Stimulated activated CD8-positive, alpha-beta memory T cell treated with anti-CD3 and anti-CD28 coated beads, Interleukin-2, amount 100 ng/mL, for 48 hours (primary cell): Measurements from ENCODE around the gene ARL13B.
"Not testable (repeated sequence)": the region's sequence is repeated elsewhere in the genome, so short reads cannot be mapped to it uniquely, and the experiment has no call there.

Experiments
- DNase-seq, 2 donors: peaks; one replicate each; pipeline ENCODE4 v3.0.0-alpha.2; 2020; ENCODE audit warnings: low read depth in 2 of 2

ARL13B gene

DNA sequence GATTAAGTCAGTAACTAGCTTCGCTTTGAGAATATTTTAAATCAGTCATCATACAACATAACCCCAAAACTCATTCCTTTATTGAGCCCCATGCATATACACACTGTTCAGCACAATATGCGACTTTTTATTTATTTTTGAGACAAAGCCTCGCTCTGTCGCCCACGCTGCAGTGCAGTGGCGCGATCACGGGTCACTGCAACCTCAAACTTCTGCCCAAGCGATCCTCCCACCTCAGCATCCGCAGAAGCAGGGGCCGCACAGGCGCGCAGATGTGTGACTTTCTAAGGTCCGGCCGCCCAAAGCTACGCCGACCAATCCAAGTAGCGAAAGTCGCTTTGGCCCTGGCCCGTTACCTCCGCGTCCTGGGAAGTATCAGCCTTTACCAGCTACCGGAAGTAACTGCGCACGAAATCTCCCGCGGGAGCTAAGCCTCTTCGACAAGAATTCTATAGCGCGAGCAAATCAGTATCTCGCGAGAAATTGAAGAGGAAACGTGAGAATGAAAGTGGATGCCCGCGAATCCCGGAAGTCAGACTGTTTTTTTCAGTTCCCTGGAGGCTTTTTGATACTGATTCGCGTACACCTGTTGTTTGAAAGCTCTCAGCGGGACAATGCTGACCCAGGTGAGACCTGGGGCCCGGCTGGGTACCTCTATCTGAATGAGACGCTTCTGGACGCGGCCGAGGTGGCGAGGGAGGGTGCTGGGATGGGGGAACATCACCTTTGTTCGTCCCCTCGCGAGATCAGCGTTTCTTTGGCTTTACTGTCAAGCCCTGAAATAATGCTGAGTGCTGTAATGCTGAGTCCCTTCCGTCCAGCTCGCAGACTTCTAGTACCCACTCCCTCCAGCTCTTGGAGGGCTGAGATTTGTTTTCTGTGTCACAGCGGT is 82.8 kb downstream of the ARL13B start, which contains the start of the genes DHFR2 and NSUN3:
DHFR2 (minus strand) TSS at position 404 of the 892 bp plus-strand sequence. CDS start 1,405 bp downstream, outside the sequence.
NSUN3 (plus strand) TSS at position 549 of the 892 bp plus-strand sequence; CDS start at position 615, 66 bp downstream.
- DNase-seq, result peak; percentile 65 to 68

DNA sequence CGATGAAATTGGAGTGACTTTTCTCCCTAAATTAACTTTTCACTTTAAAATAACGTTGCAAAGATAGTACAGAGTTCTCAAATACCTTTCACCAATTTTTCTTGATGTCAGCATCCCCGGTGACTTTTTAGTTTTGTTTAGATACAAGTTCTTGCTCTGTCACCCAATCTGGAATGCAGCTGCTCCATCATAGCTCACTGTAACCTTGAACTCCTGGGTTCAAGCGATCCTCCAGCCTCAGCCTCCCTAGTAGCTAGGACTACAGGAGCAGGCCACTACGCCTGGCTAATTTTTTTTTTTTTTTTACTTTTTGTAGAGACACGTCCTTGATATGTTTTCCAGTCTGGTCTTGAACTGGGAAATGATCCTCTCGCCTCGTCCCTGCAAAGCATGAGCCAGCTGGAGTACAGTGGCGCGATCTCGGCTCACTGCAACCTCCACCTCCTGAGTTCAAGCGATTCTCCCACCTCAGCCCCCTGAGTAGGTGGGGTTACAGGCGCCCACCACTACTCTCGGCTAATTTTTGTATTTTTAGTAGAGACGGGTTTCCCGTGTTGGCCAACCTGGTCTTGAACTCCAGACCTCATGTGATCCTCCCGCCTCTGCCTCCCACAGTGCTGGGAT is 83.7 kb downstream of the ARL13B start:
- no peak for DNase-seq

DNA sequence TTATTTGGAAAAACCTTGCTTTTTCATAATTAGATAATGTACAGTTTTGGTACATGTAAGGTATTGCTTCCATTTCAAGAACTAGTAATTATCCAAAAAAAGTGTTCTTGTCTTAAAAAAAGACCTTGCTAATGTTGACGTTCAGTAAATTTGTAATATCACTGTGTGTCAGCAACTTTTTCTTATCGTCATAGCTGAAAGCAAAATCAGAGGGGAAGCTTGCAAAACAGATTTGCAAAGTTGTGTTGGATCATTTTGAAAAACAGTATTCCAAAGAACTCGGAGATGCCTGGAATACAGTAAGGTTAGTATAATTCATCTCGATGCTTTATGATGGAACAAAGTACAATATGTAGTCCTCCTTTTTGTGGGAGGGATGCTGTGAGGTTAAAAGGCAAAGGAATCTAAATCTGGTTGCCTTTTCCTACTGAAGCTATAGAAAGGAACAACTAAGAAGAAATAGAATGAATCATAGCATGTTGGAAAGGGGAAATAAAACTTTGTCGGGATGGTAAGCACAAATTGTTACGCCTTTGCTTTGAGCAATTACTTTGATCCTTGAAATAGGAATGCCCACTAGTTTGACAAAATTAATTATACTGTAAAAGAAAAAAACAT is 84.4 kb downstream of the ARL13B start:
- DNase-seq, result no peak

DNA sequence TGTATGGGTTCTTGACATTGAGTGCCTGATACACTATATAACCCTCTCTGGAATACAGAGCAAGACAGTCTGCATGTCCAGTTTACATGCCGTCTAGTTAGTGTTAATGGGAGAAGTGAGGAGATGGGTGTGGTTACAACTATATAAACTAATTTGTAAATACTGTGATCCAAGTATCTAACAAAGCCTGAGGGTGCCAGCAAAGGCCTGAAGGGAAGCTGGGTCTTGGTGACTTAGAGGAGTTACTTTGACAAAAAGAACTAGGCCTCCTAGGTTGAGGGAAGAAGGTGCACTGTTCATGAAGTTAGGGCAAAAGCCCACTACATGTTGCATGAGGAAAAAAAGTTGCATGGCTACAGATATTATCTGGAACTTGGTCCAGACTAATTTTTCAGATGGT is 85.2 kb downstream of the ARL13B start:
- no peak for DNase-seq

DNA sequence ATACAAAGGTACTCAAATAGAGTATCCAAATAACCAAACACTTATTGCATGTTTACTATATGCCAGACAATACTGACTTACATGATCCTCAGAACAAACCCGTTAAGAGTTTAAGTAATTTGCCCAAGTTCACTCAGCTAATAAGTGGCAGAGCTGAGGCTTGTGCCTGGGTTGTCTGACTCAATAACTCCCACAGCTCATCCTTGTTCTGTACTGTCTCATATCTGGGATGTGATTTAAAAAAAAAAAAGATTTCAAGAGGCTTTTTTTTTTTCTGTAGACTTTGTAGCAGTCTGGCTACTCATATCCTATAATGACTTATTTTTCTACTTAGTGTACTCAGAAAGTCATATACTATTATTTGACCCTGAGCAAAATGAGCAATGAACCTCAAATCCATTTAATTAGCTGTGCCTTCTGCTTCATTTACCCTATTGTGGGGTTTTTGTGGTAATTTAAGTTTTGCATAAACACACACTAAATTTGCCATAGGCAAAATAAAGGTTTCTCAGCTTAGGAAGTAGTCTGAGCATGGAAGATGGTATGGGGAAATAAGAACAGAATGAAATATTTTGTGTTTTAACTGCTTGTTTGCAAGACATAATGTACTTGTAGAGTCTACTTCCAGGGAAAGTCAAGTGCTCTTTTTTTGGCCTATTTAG is 86.0 kb downstream of the ARL13B start:
- DNase-seq, result no peak

DNA sequence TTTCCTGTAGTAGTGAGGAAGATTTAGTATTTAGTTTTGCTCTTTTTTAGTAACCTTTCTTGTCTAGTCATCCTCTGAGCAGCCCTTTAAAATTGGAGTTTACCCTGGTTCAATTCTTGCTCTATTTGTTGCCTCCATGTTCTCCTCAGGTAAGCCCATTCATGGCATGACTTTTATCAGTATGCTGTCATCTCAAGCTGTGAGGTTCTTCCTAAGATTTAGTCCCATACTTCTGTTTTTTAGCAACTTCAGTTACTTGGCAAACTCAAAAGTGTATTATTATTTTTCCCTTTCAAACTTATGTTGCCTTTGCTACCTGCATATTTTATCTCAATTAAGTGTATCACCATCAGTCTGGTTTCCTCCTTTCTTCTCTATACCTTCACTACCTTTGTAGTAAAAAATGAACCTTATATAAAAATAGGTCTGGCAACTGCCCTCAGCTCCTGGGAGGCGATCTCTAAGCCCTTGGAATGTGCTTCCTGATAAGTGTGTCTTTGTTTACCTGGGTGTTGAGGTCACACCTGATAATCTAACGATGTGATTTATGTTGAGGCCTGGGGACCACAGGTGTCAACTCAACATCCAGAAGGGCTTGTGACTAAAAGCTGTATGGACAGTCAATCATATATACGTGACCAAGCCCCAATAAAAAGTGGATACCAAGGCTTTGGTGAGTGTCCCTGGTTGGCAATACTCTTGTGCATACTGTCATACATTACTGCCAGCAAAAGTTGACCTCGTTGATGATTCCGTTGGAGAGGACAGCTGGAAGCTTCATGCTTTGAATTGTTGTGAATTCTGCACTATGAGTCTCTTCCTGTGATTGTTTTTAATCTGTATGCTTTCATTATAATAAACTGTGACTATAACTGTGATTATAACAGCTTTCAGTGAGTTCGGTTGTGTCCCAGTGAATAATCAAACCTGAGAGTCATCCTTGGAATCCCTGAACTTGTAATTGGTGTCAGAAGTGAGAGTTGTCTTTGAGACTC is 86.8 kb downstream of the ARL13B start:
- DNase-seq, result no peak

DNA sequence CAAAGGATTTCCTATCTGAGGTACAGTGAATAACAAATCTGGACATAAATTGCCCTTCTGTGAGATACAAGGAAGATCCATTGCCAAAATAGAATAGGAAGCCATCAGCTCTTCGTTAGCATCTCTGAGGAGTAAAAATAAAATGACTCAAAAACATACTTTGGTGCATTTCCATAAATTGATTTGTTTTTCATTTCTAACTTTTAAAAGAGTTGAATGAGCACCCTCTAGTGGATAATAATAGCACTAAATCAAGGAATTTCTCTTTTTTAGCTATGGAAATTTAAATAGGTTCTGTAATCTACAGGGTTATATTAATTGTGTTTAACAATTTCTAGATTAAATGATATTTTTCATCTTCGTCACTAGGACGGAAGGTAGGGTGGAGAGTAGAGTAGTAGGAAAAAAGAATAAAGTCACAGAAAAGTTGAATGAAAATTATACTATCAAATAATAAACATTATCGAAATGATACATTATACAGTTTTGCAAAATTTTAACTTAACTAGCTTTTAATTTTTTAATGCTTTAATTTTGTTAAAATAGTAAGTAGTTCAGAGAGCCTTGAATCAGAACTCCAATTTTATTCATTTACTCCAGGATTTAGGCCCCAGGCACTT is 89.3 kb downstream of the ARL13B start:
- DNase-seq, result no peak

DNA sequence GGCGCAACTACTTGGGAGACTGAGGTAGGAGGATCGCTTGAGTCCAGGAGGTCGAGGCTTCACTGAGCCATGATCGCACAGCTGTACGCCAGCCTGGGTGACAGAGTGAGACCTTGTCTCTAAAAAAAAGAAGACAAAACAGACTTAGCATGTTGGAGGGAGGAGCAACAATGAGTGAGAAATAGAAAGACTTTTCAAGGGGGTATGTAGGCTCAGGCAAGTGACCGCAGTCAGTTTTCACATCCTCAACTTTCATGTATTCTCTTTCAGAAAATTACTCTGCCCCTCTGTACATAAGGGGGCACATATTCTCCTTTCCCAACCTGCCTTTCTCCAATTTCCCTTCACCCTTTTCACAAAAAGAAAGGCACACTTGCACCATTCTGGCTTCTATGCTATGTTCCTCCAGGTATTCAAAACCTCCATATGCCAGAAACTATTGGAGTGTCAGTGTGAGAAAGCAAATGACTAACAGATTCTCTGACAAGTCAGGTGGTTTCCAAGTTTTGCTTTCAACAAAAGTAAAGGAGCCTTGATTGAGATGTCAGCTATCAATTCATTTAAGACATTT is 90.5 kb downstream of the ARL13B start:
- no peak for DNase-seq

DNA sequence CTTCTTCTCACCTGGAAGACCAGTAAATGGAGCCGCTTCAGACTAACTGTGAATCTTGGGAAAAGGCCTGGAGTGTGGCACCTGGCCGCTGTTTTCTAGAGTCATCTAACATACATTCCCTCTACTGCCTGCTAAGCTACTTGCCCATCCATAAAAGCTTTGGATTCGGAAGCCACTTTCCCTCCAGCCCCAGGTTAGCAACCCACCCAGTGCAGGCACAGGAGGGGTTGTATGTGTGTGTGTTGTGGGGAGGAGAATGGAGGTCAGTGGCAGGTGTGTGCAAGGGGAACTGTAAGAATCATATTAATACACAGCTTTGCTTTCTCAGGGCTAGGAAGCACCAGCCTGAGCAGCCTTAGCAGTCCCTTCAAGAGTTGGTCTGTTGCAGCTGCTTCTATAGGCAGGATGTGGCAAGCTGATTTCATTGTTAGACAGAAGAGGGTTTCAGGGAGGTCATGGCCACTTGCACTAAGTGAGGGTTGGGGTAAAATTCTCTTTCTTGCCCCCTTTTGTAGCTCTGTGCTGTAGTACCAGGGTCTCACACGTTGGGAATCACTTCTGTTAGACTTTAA is 91.8 kb downstream of the ARL13B start:
- DNase-seq, result no peak

DNA sequence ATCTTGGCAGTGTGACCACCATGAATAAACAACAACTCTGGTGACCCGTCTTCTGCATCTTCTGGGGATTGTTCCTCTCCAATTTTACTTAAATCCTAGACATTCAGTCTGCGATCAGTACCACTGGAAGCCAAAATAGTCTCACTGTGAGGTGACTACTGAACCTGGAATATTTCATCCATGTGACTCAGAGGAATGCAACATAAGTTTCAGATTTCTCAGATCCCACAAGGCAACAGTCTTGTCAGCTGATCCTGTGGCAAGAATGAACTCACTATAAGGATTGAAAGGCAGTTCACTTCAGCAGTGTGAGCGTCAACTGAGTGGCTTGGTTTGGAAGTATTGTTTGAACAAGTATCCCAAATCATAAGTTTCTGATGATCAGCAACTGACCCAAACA is 96.1 kb downstream of the ARL13B start:
- DNase-seq, result no peak

DNA sequence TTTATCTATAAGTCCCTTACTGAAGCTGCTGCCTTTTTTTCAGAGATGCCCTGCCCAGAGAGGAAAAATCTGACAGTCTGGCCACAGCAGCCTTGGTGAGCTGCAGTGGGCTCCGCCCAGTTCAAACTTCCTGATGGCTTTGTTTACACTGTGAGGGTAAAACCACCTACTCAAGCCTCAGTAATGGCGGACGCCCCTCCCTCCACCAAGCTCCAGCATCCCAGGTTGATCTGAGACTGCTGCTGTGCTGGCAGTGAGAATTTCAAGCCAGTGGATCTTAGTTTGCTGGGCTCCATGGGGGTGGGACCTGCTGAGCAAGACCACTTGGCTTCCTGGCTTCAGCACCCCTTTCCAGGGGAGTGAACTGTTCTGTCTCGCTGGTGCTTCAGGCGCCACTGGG is 100.6 kb downstream of the ARL13B start:
- not testable (repeated sequence) for DNase-seq

DNA sequence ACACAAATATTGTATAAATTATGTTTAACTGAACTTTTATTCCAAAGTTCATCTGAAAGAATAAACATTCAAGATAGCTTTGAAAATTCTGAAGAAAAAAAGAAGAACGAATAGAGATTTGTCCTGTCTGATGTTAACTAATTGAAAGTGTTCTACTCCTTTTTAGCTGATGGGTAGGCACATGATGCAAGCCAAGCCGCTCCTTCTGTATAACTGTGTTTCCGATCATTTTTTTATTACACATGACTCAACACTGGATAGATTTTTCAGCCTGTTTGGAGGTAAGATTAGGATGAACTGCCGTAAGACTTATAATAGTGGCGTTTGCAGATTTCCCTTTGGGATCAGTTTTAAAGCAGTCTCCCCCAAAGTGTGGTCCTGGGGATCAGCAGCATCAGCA is 101.9 kb downstream of the ARL13B start:
- DNase-seq, result no peak

DNA sequence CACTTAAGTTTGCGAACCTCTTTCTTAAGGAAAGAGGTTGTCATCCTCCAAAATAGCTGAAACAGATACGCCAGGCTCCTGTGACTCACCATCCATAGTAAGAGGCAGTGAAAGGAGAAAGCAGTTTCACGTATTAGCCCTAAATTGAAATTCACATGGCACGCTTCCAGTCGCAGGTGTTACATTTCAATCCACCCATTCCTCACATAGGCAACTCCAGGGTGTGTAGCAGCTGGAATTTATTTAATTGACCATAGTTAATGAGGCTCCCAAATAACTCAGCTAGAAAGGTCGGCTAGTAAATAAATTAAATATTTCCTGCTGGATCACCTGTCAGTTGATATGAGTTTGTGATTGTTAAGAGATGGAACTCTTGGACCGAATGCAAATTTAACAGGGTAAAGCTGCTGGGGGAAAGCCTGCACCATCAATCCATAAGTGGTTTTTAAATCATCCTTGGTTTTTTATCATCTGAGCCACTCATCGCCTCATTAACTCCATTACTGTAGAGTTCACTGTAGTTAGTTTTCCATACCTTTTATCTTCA is 102.5 kb downstream of the ARL13B start:
- DNase-seq, result no peak

DNA sequence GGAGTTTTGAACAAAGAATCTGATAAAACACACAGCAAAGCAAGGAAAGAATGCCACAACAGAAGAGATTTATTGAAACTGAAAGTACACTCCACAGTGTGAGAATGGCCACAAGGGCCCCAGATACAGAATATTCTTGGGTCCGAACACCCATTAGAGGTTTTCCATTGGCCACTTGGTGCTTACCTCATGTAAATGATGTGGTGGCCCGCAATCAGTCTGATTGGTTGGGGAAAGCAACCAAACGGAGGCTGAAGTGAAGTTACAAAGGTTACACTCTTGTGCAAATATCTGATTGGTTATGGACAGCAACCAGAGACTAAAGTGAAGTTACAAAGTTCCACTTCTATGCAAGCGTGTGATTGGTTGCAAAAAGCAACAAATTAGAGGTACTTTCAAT is 103.3 kb downstream of the ARL13B start:
- DNase-seq, result no peak

DNA sequence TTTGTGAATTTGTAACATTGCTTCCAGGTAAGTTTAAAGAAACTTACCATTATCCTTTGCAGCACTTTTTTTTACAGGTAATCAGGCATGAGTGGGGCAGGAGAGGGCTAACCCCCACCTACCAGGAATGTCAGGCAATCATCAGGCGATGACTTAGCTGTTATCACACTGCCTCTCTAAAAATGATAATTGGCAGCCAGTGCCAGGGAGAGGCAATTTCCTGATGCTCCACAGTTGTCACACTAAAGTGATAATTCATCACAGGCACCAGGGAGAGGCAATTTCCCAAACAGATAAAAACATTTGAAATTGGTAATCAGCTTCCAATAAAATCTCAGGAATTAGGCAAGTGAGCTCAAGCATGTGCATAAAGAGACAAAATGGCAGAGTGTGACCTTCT is 109.2 kb downstream of the ARL13B start:
- no peak for DNase-seq

DNA sequence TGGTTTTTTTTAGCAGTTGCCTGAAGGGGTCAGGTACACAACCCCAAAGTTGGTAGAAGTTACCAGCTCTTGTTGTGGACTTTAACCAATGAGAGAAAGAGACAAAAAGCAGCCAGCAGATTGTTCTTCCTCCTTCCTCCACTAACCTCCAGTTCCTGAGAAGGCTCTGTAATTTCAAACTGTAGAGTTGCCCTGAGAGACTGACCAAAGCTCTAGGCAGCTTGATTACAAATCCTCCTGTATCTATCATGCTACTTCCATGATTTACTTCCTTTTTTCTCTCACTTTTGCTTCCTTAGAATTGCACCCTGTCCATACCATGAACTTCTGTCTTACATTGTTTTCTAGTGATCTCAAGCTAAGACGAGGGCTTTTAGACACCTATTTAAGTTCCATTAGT is 112.1 kb downstream of the ARL13B start:
- DNase-seq, result no peak

DNA sequence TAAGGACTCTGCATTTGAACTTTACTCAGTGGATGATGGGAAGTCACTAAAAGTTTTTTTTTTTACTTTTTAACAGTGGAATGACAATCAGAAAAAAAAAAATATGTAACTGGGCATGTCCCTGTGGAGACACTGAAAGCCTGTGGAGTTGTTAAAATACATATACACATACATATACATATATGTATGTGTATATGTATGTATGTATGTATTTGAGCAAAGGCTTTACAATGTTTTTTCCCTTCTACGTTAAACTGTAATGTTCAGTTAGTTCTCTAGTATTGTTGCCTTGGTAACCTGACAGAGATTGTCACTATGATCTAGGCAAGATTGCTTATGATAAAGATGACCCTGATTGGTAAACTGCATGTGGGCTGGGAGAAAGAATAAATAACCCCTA is 113.2 kb downstream of the ARL13B start:
- no peak for DNase-seq

DNA sequence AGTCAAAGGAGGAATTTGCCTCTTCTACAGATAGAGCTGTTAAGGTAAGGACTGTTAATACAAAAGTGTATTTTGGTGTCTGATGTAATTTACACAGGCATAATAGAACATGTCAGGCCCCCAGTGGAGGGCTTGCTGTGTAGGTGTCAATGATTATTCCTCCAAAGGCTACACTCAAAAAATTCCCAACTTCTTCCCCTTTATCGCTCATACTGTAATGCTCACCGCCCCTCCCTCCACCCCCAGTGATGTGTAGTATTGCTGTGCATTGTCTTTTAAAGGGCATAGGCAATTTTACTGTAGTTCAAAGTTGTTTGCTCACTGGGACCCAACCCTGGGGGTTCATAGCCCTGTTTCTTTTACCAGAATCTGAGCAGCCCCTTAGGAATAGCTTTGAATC is 115.2 kb downstream of the ARL13B start:
- no peak for DNase-seq

DNA sequence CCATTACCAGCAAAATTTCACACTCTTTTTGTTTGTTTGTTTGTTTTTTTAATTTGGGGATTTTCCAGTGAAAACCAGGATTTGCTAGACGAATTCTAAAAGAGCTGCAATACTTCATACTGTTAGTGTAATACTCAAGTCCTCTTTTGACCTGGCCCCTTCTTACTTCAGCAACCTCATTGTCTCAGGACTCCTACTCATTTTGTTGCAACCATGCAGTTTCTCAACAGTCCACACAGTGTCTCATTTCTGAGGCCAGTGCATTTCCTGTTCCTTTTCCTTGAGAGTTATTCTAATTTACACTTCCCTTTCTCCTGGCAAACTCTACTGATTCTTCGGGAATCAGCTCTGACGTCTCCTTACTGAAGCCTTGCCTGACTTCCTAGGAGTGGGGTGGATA is 118.5 kb downstream of the ARL13B start:
- DNase-seq, result no peak
